IMR-90 (cell line): ENCODE data around the gene PRRC2A. TPM values are rescaled to one million over a fixed set of nuclear protein-coding genes. Genes with fewer than 3 reads are reported as not detected.

Source experiments
- ATAC-seq: fragments of 200-7000 bp; cut with Tn5 transposase; 2 replicates; pipeline ENCODE4 v1.9.1; 2020; ENCODE audit warnings: low read depth, mild to moderate bottlenecking, moderate library complexity
- BruUV-seq: library from RNA; stranded (reverse); fragments of 400-500 nt; replicated peaks from 2 replicates; lab custom pipeline; 2021; lab: Mats Ljungman, UMichigan
- CTCF ChIA-PET: fragments of 300-600 bp; formaldehyde crosslinking; extraction: SDS; loops from one replicate; lab custom pipeline; 2021; ENCODE audit warnings: antibody characterized with exemption; lab: Yijun Ruan, JAX
- POLR2A ChIA-PET: fragments of 300-600 bp; sonication (Branson Sonifier 250); formaldehyde crosslinking; loops from one replicate; lab custom pipeline; 2022; ENCODE audit warnings: antibody characterized with exemption; ENCODE audit not compliant: unreplicated experiment; lab: Charles Lee
- DNase-seq: peaks from one replicate; pipeline ENCODE4 v3.0.0; 2013
- H2AFZ ChIP-seq: replicated peaks from 2 replicates; pipeline ENCODE3; 2013; ENCODE audit warnings: low read length, mild to moderate bottlenecking; ENCODE audit not compliant: poor library complexity
- H2AK5ac ChIP-seq: 2 replicates; pipeline ENCODE4 v1.6.1; 2013; ENCODE audit warnings: low read depth, low read length, inconsistent platforms
- H2AK9ac ChIP-seq: replicated peaks from 2 replicates; pipeline ENCODE3; 2013; ENCODE audit warnings: mild to moderate bottlenecking, low read depth, low read length, moderate library complexity; ENCODE audit not compliant: poor library complexity
- H2BK120ac ChIP-seq: 2 replicates; pipeline ENCODE4 v1.6.1; 2013; ENCODE audit warnings: low read depth, low read length, inconsistent platforms
- H2BK15ac ChIP-seq: 3 replicates; pipeline ENCODE4 v1.6.1; 2013; ENCODE audit warnings: low read depth, low read length, inconsistent platforms
- H2BK20ac ChIP-seq: 2 replicates; pipeline ENCODE4 v1.6.1; 2013; ENCODE audit warnings: low read depth, mild to moderate bottlenecking, inconsistent platforms, low read length, moderate library complexity
- H2BK5ac ChIP-seq: 2 replicates; pipeline ENCODE4 v1.6.1; 2013; ENCODE audit warnings: mild to moderate bottlenecking, low read depth, low read length, inconsistent platforms; ENCODE audit not compliant: poor library complexity, severe bottlenecking
- H3K14ac ChIP-seq: replicated peaks from 2 replicates; pipeline ENCODE4 v1.6.1; 2013; ENCODE audit warnings: low read depth, low read length, inconsistent platforms
- H3K18ac ChIP-seq: 2 replicates; pipeline ENCODE4 v1.6.1; 2013; ENCODE audit warnings: low read depth, low read length, control low read depth
- H3K23ac ChIP-seq: 2 replicates; pipeline ENCODE4 v1.6.1; 2013; ENCODE audit warnings: low read depth, low read length, inconsistent platforms
- H3K27ac ChIP-seq: 2 replicates; pipeline ENCODE4 v1.5.1; 2013; ENCODE audit warnings: mild to moderate bottlenecking, control low read depth, low read length; ENCODE audit not compliant: insufficient read depth
- H3K27me3 ChIP-seq: 2 replicates; pipeline ENCODE4 v1.6.1; 2013; ENCODE audit warnings: low read length; ENCODE audit not compliant: control insufficient read depth, insufficient read depth
- H3K36me3 ChIP-seq: 2 replicates; pipeline ENCODE4 v1.6.1; 2013; ENCODE audit warnings: low read length, mixed read lengths; ENCODE audit not compliant: control insufficient read depth, insufficient read depth
- H3K4ac ChIP-seq: 2 replicates; pipeline ENCODE4 v1.6.1; 2013; ENCODE audit warnings: low read depth, low read length, inconsistent platforms
- H3K4me1 ChIP-seq: 2 replicates; pipeline ENCODE4 v1.6.1; 2013; ENCODE audit warnings: low read length, mixed read lengths; ENCODE audit not compliant: control insufficient read depth, insufficient read depth
- H3K4me2 ChIP-seq: 2 replicates; pipeline ENCODE4 v1.6.1; 2013; ENCODE audit warnings: low read depth, mild to moderate bottlenecking, control low read depth, low read length, moderate library complexity
- H3K4me3 ChIP-seq: 2 replicates; pipeline ENCODE4 v1.5.1; 2013; ENCODE audit warnings: low read depth, mild to moderate bottlenecking, control low read depth, low read length, moderate library complexity; ENCODE audit not compliant: insufficient read depth
- H3K56ac ChIP-seq: 2 replicates; pipeline ENCODE4 v1.6.1; 2013; ENCODE audit warnings: low read length, inconsistent platforms; ENCODE audit not compliant: insufficient read depth; ENCODE audit errors: extremely low read depth
- H3K79me1 ChIP-seq, 2 experiments: 2 replicates each; pipeline ENCODE4 v1.6.1; 2013; ENCODE audit warnings: low read length in 2 of 2, inconsistent platforms in 1 of 2, low read depth in 1 of 2
- H3K9ac ChIP-seq: 2 replicates; pipeline ENCODE4 v1.6.1; 2013; ENCODE audit warnings: low read depth, low read length, control low read depth
- H3K9me1 ChIP-seq: 2 replicates; pipeline ENCODE4 v1.6.1; 2013; ENCODE audit warnings: low read length, inconsistent platforms; ENCODE audit not compliant: insufficient read depth
- H3K9me3 ChIP-seq: 2 replicates; pipeline ENCODE4 v1.6.1; 2013; ENCODE audit warnings: low read length; ENCODE audit not compliant: control insufficient read depth, insufficient read depth
- H4K20me1 ChIP-seq: 2 replicates; pipeline ENCODE4 v1.6.1; 2013; ENCODE audit warnings: low read length, inconsistent platforms; ENCODE audit not compliant: insufficient read depth
- H4K5ac ChIP-seq: 2 replicates; pipeline ENCODE4 v1.6.1; 2013; ENCODE audit warnings: mild to moderate bottlenecking, low read depth, low read length, control low read depth
- H4K8ac ChIP-seq, 2 experiments: 2 replicates each; pipeline ENCODE4 v1.6.1; 2013; ENCODE audit warnings: low read depth in 2 of 2, low read length in 2 of 2, control low read depth in 1 of 2, inconsistent platforms in 1 of 2
- H4K91ac ChIP-seq: 2 replicates; pipeline ENCODE4 v1.6.1; 2013; ENCODE audit warnings: low read depth, low read length, inconsistent platforms; ENCODE audit not compliant: insufficient read depth
- BHLHE40 ChIP-seq: fragments of 150-350 bp; IDR thresholded peaks from 2 replicates; pipeline ENCODE4 v1.6.1; 2016; ENCODE audit warnings: mild to moderate bottlenecking, low read depth, low read length
- CEBPB ChIP-seq: IDR thresholded peaks from 2 replicates; pipeline ENCODE4 v1.6.1; 2012; ENCODE audit warnings: low read depth, low read length, improper control_type of control experiment
- CTCF ChIP-seq: conservative IDR thresholded peaks from 2 replicates; pipeline ENCODE4 v1.5.1; 2012; ENCODE audit warnings: mild to moderate bottlenecking, low read depth, low read length, improper control_type of control experiment
- ELK1 ChIP-seq: fragments of 150-350 bp; IDR thresholded peaks from 2 replicates; pipeline ENCODE4 v1.6.1; 2016; ENCODE audit warnings: low read depth, mild to moderate bottlenecking, low read length, moderate library complexity, borderline replicate concordance
- FOS ChIP-seq: fragments of 150-350 bp; IDR thresholded peaks from 2 replicates; pipeline ENCODE4 v1.6.1; 2016; ENCODE audit warnings: low read depth, low read length
- MAFK ChIP-seq: IDR thresholded peaks from 2 replicates; pipeline ENCODE4 v1.6.1; 2012; ENCODE audit warnings: low read depth, low read length, improper control_type of control experiment
- MAZ ChIP-seq: IDR thresholded peaks from 2 replicates; pipeline ENCODE4 v1.6.1; 2012; ENCODE audit warnings: low read depth, mild to moderate bottlenecking, low read length, improper control_type of control experiment, moderate library complexity, borderline replicate concordance
- MXI1 ChIP-seq: IDR thresholded peaks from 2 replicates; pipeline ENCODE4 v1.6.1; 2012; ENCODE audit warnings: low read depth, mild to moderate bottlenecking, low read length, moderate library complexity, borderline replicate concordance
- NFE2L2 ChIP-seq: fragments of 150-350 bp; IDR thresholded peaks from 2 replicates; pipeline ENCODE4 v1.6.1; 2016; ENCODE audit warnings: low read depth, mild to moderate bottlenecking, low read length
- POLR2A ChIP-seq: IDR thresholded peaks from 2 replicates; pipeline ENCODE4 v1.6.1; 2012; ENCODE audit warnings: mild to moderate bottlenecking, low read depth, low read length
- RAD21 ChIP-seq: IDR thresholded peaks from 2 replicates; pipeline ENCODE4 v1.6.1; 2012; ENCODE audit warnings: low read length, improper control_type of control experiment
- RCOR1 ChIP-seq: IDR thresholded peaks from 2 replicates; pipeline ENCODE4 v1.6.1; 2012; ENCODE audit warnings: mild to moderate bottlenecking, low read length, improper control_type of control experiment; ENCODE audit not compliant: insufficient replicate concordance
- SMC3 ChIP-seq: fragments of 150-350 bp; IDR thresholded peaks from 2 replicates; pipeline ENCODE4 v1.6.1; 2016; ENCODE audit warnings: low read depth, mild to moderate bottlenecking, antibody characterized with exemption, low read length, moderate library complexity
- USF2 ChIP-seq: fragments of 150-350 bp; IDR thresholded peaks from 2 replicates; pipeline ENCODE4 v1.6.1; 2017; ENCODE audit warnings: mild to moderate bottlenecking, antibody characterized with exemption, low read length, low read depth
- whole genome bisulfite sequencing, 2 experiments: methylation state at CpG; one replicate each; pipeline versions ENCODE4 v1.1.5 to v1.1.7; 2013; ENCODE audit warnings: missing lambda C conversion rate in 2 of 2; ENCODE audit not compliant: insufficient read length in 1 of 2; ENCODE audit errors: extremely low coverage in 2 of 2; 5-methylcytosine and 5-hydroxymethylcytosine counted together
- dilution Hi-C: fragments of 300-500 bp; cut with HindIII; formaldehyde crosslinking; loops from one replicate; pipeline ENCODE4 v1.14.3; 2018; ENCODE audit warnings: low sequenced_read_pairs; ENCODE audit not compliant: unreplicated experiment
- in situ Hi-C: fragments of 300-500 bp; cut with MboI; formaldehyde crosslinking; loops from 3 replicates; pipeline ENCODE4 v1.14.3; 2019; ENCODE audit warnings: low sequenced_read_pairs, inconsistent platforms, mixed read lengths
- intact Hi-C: fragments of 100-400 bp; cut with micrococcal nuclease; formaldehyde crosslinking; loops from 2 replicates; pipeline ENCODE4 v1.10.0; 2022
- polyA plus RNA-seq, 3 experiments: library from polyadenylated mRNA; depleted of rRNA; stranded (reverse); fragments of >200 nt; gene quantifications; 2 replicates each; pipeline ENCODE4 v1.2.3, GENCODE V29; 2012; ENCODE audit warnings: low replicate concordance in 1 of 3
- total RNA-seq: library from RNA; depleted of rRNA; stranded (reverse); fragments of >200 nt; gene quantifications from 2 replicates; pipeline ENCODE4 v1.2.3, GENCODE V29; 2012

PRRC2A gene
- total and polyA plus RNA-seq, 2 of the 4 experiments (the other 2 are of a cell fraction) = 7.7 to 88.6 TPM

- no peak for TF ChIP-seq USF2
- no peak for TF ChIP-seq ELK1
- TF ChIP-seq CTCF = no peak
- no peak for TF ChIP-seq SMC3
- TF ChIP-seq RCOR1 = no peak
- no peak for TF ChIP-seq FOS
- TF ChIP-seq MXI1 = no peak
- no peak for TF ChIP-seq NFE2L2
- TF ChIP-seq MAZ = no peak
- TF ChIP-seq BHLHE40 = no peak
- TF ChIP-seq MAFK = no peak
- TF ChIP-seq RAD21 = no peak
- TF ChIP-seq CEBPB = no peak
- no peak for TF ChIP-seq POLR2A
- Histone ChIP-seq H3K9ac (peak overlapping the region; percentile 98; the same call in 1 of the 2 replicates), H3K14ac (no peak overlapping the region), H3K56ac (no peak overlapping the region), H4K5ac (no peak overlapping the region), H4K8ac (no peak overlapping the region), H3K4ac (no peak overlapping the region), H3K23ac (0 out of 2 replicates have a peak overlapping the region, but pooled peaks have one; percentile 15), H3K36me3 (peaks cover 15% of the 10 kb centered on the region), H3K4me2 (peak overlapping the region; percentile 87), H3K79me1 (peaks cover 22 to 77% of the 10 kb centered on the region in 2 experiments; a peak in 3 of 4 replicates), H3K9me3 (no peaks in the 10 kb centered on the region), H3K27ac (no peak overlapping the region), H3K4me1 (peaks cover 19% of the 10 kb centered on the region), H2BK20ac (no peak overlapping the region), H2BK5ac (no peak overlapping the region), H2BK15ac (no peak overlapping the region), H4K91ac (no peak overlapping the region), H2AK5ac (0 out of 2 replicates have a peak overlapping the region, but pooled peaks have one; percentile 65), H3K9me1 (peaks cover 17% of the 10 kb centered on the region; the same call in 1 of the 2 replicates), H3K27me3 (no peaks in the 10 kb centered on the region), H2AFZ (no peak overlapping the region), H2BK120ac (no peak overlapping the region), H2AK9ac (peak overlapping the region; percentile 90), H4K20me1 (peaks cover 17% of the 10 kb centered on the region), H3K18ac (no peak overlapping the region), H3K4me3 (no peak overlapping the region; the same call in 1 of the 2 replicates)
- WGBS, 2 experiments = 100% methylated on average over 5 of the region's 13 CpGs; no CpG with 5 or more reads in 1 of the 2 experiments
- POLR2A ChIA-PET = no interaction called here
- BruUV-seq = no TSS peak
- in situ Hi-C loops (no loop called here), intact Hi-C loops (no loop called here), dilution Hi-C loops (no loop called here)
- DNase-seq (no peak), ATAC-seq (no peak)
- CTCF ChIA-PET = no interaction called here
Measured at GRCh38 chr6:31658983-31659648, 38.6 kb downstream of the PRRC2A start.
